Omental fat pad (tissue), 4 donors: Measurements from ENCODE around the gene OSBPL10. TPM values are rescaled to one million over a fixed set of nuclear protein-coding genes. Genes with fewer than 3 reads are reported as not detected.

Experiments used
- ATAC-seq: fragments of 150-250 bp; one replicate; pipeline ENCODE4 v1.9.1; 2016; ENCODE audit warnings: mild to moderate bottlenecking, moderate library complexity; ENCODE audit not compliant: low FRiP score
- DNase-seq: peaks from one replicate; pipeline ENCODE4 v3.0.0-alpha.2; 2019; ENCODE audit warnings: low spot score
- CTCF ChIP-seq, 3 donors: fragments of 450-650 bp; IDR thresholded peaks; one replicate each; pipeline ENCODE4 v1.5.1; 2016 to 2017; ENCODE audit warnings: antibody characterized with exemption in 3 of 3, mild to moderate bottlenecking in 3 of 3, moderate library complexity in 2 of 3
- total RNA-seq, 4 donors: library from RNA; depleted of rRNA; stranded (reverse); fragments of >200 nt; gene quantifications; one replicate each; pipeline ENCODE4 v1.1.0, GENCODE V29; 2016

OSBPL10 gene, protein sequence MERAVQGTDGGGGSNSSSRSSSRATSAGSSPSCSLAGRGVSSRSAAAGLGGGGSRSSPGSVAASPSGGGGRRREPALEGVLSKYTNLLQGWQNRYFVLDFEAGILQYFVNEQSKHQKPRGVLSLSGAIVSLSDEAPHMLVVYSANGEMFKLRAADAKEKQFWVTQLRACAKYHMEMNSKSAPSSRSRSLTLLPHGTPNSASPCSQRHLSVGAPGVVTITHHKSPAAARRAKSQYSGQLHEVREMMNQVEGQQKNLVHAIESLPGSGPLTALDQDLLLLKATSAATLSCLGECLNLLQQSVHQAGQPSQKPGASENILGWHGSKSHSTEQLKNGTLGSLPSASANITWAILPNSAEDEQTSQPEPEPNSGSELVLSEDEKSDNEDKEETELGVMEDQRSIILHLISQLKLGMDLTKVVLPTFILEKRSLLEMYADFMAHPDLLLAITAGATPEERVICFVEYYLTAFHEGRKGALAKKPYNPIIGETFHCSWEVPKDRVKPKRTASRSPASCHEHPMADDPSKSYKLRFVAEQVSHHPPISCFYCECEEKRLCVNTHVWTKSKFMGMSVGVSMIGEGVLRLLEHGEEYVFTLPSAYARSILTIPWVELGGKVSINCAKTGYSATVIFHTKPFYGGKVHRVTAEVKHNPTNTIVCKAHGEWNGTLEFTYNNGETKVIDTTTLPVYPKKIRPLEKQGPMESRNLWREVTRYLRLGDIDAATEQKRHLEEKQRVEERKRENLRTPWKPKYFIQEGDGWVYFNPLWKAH
- total RNA-seq, result 10 to 100 TPM in 2 of 4 donors, 1 to 10 TPM in 2; 6.3 to 67.1 (median 10.5) TPM

- TF ChIP-seq CTCF (IDR thresholded peaks at IDR 0.05), result no peak
- DNase-seq (peak; percentile 55), ATAC-seq (peak; percentile 94)
These were observed at the start of gene OSBPL10, which contains the start of gene ZNF860 for GRCh38 chr3:31981206-31982181. OSBPL10 (minus strand) TSS chr3:31981262; CDS start chr3:31981179, 83 bp downstream. ZNF860 (plus strand) TSS chr3:31981750; CDS start chr3:31989080, 7,330 bp downstream.

DNA sequence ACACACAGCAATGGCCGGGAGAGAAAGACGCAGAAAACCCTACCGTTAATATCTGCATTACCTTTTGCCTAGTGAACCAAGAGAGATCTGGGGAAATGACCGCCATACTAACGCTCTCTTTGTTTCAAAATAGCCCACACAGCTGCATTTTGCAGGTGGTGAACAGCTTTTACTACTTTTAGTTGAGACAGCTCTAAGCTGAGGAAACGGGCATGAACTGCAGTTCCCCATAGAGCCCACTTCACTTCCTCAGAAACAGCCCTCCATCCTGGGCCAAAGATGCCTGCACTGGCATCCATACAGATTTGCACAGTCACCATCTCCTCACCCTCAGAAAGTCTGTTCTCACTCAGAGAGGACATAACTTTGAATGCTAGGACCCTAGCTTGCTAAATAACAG is 45.5 kb upstream of the OSBPL10 start:
- TF ChIP-seq CTCF (IDR thresholded peaks at IDR 0.05), result no peak
- no peak for DNase-seq
- ATAC-seq, result no peak

GRCh38 chr3:32022947-32023346 is 41.9 kb upstream of the OSBPL10 start:
- TF ChIP-seq CTCF (IDR thresholded peaks at IDR 0.05), result no peak
- ATAC-seq, result no peak
- DNase-seq, result no peak

- no peak for ATAC-seq
- no peak for TF ChIP-seq CTCF (IDR thresholded peaks at IDR 0.05)
These were observed 40.7 kb upstream of the OSBPL10 start for GRCh38 chr3:32021748-32022147.

DNA sequence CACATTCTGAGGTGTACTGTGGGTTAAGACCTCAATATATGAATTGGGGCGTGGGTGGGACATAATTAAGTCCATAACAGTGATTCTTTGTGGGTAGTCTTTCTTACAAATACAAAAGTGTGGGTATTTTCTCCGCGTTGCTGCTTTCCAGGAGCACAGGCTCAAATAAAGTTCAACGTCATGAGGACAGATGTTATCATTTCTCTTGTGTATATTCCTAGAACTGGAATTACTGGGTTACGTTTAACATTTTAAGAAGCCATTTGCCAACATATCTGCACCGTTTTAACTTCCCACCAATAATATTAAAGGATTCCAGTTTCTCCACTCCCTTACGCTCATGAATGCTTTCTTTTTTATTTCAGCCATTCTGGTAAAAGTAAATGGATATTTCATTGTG is 40.1 kb upstream of the OSBPL10 start:
- ATAC-seq (no peak), DNase-seq (no peak)
- TF ChIP-seq CTCF (IDR thresholded peaks at IDR 0.05), result no peak

More at GRCh38 chr3:32021748-32022147, 40.7 kb upstream of the OSBPL10 start:
- no peak for DNase-seq

DNA sequence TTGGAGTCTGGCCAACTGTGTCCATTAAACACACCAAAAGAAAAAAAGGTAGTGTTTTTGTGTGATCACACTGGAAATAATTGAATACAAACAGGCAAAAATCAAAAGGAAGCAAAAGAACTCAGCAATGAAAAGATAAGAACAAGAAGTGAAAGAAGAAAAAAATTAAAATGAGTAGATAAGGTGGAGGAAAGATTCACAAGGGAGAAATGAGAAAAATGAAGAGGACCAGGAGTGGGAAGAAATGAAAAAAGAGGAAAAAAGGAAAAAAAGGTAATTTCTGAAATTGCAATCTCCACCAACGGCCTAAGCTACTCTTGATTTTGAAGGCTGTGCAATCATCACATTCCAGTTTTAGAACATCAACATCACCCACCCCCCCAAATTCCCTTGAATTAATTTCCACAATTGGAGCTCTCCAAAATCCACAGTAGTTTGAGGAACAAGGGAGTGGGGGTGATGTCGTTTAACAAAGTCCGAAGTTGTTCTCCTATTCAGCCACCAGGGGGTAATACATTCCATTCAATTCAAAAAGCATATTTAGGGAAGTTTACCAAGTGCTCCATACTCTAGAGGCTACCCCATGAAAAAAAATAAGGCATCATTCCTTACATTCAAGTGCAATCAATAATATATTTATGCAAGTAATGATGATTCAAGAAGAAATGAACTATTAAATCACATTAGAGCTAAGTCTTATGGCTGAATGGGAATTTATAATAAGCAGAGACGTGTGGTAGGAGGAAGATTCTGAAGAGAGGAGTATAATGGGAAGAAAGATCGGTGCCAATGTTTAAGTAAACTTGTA is 37.9 kb upstream of the OSBPL10 start:
- DNase-seq (no peak), ATAC-seq (no peak)
- peak in 1 of 3 donors; percentile 72 for TF ChIP-seq CTCF (IDR thresholded peaks at IDR 0.05)
